ENCODE measurements around the gene CAVIN1. TPM values are rescaled to one million over a fixed set of nuclear protein-coding genes. Genes with fewer than 3 reads are reported as not detected.
"Not testable (repeated sequence)": the region's sequence is repeated elsewhere in the genome, so short reads cannot be mapped to it uniquely, and the experiment has no call there.

The CAVIN1 gene
- total and polyA plus RNA-seq, 8 donors: 11.5 to 42.6 (median 24.2) TPM

DNA sequence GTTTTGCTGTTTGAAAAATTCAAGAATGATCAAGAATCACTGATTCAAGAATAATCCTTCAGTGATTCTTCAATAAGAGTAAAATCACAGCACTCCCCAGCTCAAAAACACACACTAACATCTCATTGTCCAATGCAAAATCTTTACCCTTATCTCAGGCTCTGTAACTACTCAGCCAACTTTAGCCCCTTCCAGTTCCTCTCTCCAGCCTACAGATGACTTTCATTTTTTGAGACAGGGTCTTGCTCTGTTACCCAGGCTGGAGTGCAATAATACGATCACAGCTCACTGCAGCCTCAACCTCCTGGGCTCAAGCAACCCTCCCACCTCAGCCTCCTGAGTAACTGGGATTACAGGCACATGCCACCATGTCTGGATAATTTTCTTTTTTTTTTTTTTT, 59.8 kb downstream of the CAVIN1 start:
- DNase-seq: no peak
- H3K9me3 ChIP-seq: no peaks in the 10 kb centered on the region
- WGBS, 2 donors: 93 to 100% methylated on average over 1 of the region's 1 CpG
- TF ChIP-seq, protein P1, sequence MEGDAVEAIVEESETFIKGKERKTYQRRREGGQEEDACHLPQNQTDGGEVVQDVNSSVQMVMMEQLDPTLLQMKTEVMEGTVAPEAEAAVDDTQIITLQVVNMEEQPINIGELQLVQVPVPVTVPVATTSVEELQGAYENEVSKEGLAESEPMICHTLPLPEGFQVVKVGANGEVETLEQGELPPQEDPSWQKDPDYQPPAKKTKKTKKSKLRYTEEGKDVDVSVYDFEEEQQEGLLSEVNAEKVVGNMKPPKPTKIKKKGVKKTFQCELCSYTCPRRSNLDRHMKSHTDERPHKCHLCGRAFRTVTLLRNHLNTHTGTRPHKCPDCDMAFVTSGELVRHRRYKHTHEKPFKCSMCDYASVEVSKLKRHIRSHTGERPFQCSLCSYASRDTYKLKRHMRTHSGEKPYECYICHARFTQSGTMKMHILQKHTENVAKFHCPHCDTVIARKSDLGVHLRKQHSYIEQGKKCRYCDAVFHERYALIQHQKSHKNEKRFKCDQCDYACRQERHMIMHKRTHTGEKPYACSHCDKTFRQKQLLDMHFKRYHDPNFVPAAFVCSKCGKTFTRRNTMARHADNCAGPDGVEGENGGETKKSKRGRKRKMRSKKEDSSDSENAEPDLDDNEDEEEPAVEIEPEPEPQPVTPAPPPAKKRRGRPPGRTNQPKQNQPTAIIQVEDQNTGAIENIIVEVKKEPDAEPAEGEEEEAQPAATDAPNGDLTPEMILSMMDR (IDR thresholded peaks at IDR 0.05): no peak
- no peak overlapping the region for H3K4me3 ChIP-seq
- H3K36me3 ChIP-seq: no peaks in the 10 kb centered on the region
- intact Hi-C loops (cut with DNase I): no loop called here
- H3K4me1 ChIP-seq: peaks cover 0 to 31% (median 0%) of the 10 kb centered on the region in 3 donors
- H3K27ac ChIP-seq: no peak overlapping the region
- no peak for ATAC-seq
- H3K27me3 ChIP-seq: no peaks in the 10 kb centered on the region
- no peak for FAIRE-seq

DNA sequence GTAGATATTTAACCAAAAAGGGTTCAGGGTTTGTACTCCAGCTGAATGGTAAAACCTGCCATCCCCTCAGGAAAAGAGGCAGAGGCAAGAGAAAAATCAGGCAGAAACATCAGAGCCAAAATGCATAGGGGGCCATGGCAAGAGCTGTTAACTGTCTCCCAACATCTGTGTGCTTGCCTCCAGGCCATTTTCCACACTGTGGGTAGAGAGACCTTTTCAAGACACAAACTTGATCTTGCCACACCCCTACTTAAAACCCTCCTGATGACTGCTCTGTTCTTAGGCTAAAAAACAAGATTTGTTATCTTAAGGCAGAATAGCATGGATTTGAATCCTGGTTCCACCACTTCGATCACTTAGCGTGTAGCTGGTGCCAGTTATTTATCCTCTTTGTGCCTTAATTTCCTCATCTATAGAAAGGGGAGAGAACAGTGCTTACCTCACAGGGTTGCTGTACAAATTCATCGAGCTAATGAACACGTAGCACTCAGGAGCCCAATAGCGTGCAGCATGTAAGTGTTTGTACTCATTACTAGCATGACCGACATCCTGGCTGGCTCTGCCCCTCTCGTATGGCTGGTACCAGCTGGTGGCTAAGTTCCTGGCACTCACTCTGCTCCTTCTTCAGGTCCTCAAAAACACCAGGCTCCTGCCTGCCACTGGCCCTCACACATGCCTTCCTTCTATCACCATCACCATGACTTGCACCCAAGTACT, 60.7 kb downstream of the CAVIN1 start:
- ATAC-seq: peak in 3 of 4 donors; percentile 12 to 39 (median 20)
- WGBS, 2 donors: 82 to 83% methylated on average over 7 of the region's 7 CpGs

DNA sequence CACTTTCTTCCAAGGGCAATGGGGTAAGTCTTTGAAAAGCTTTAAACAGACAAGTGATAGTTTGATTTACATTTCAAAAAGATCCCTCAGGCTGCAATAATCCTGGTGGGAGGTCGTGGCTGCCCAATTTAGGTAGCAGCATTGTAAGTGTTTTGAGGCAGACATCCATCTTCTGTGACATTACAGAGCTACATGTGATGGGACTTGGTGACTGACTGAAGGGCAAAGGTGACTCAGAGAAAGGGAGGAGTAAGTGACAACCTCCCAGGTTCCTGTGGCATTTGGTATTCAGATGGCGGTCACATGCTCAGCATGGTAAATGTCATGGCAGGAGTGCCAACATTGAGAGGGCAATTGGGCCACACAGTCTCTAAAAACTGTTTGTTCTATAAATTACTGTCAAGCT, 61.3 kb downstream of the CAVIN1 start:
- FAIRE-seq (no peak), ATAC-seq (peak; percentile 43 to 66 (median 50))
- H3K27ac ChIP-seq: no peak overlapping the region

More for the DNA sequence above, 60.7 kb downstream of the CAVIN1 start:
- Histone ChIP-seq H3K36me3 (no peaks in the 10 kb centered on the region), H3K27me3 (no peaks in the 10 kb centered on the region), H3K4me1 (peaks cover 0 to 23% (median 0%) of the 10 kb centered on the region in 3 donors), H3K27ac (no peak overlapping the region), H3K4me3 (no peak overlapping the region), H3K9me3 (no peaks in the 10 kb centered on the region)
- DNase-seq (peak in 1 of 6 donors; percentile 39), FAIRE-seq (no peak)
- intact Hi-C loops (cut with DNase I): no loop called here
- TF ChIP-seq, protein P1 (IDR thresholded peaks at IDR 0.05): no peak

DNA sequence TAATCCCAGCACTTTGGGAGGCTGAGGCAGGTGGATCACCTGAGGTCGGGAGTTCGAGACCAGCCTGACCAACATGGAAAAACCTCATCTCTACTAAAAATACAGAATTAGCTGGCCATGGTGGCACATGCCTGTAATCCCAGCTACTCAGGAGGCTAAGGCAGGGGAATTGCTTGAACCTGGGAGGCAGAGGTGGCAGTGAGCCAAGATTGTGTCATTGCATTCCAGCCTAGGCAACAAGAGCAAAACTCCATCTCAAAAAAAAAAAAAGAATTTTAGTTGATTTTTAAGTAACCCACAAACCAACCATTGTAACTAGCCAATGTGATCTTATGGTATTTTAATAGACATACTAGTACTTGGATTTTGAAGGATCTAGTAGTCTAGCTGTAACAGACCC, 62.7 kb downstream of the CAVIN1 start:
- ATAC-seq; FAIRE-seq; H3K9me3 ChIP-seq; H3K36me3 ChIP-seq; H3K27me3 ChIP-seq; intact Hi-C loops (cut with DNase I); H3K27ac ChIP-seq; H3K4me3 ChIP-seq: not testable (repeated sequence)
- DNase-seq: peak in 3 of 6 donors; percentile 47 to 49 (median 48)
- 94 to 100% methylated on average over 2 of the region's 2 CpGs for WGBS, 2 donors
- H3K4me1 ChIP-seq: peaks cover 0 to 17% (median 0%) of the 10 kb centered on the region in 3 donors

More for the DNA sequence above, 61.3 kb downstream of the CAVIN1 start:
- 44 to 61% methylated on average over 2 of the region's 2 CpGs for WGBS, 2 donors
- TF ChIP-seq, protein P1 (IDR thresholded peaks at IDR 0.05): no peak
- DNase-seq: no peak
- H3K27me3 ChIP-seq: no peaks in the 10 kb centered on the region
- H3K36me3 ChIP-seq: no peaks in the 10 kb centered on the region
- peaks cover 0 to 19% (median 0%) of the 10 kb centered on the region in 3 donors for H3K4me1 ChIP-seq
- intact Hi-C loops (cut with DNase I): no loop called here
- H3K4me3 ChIP-seq: no peak overlapping the region
- no peaks in the 10 kb centered on the region for H3K9me3 ChIP-seq

DNA sequence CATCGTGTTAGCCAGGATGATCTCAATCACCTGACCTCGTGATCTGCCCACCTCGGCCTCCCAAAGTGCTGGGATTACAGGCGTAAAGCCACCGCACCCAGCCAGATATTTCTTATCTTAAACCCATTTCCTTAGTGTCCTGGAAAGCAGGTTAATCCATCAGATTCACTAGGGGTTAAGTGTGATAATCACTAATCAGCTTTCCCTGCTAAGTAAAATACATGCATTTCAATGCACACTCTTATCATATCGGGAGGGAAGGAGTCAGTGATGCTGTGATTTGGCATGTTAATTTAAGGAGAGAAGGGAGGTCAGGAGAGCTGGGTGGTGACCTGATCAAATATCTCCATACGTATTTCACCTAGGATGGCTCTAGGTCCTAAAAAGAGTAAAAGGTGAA, 63.9 kb downstream of the CAVIN1 start:
- DNase-seq (no peak), ATAC-seq (no peak), FAIRE-seq (no peak)
- intact Hi-C loops (cut with DNase I): no loop called here
- H3K36me3 ChIP-seq: no peaks in the 10 kb centered on the region
- 86 to 87% methylated on average over 7 of the region's 7 CpGs for WGBS, 2 donors
- no peaks in the 10 kb centered on the region for H3K27me3 ChIP-seq
- no peak overlapping the region for H3K27ac ChIP-seq
- H3K9me3 ChIP-seq: no peaks in the 10 kb centered on the region
- no peak overlapping the region for H3K4me3 ChIP-seq
- TF ChIP-seq, protein P1 (IDR thresholded peaks at IDR 0.05): no peak
- H3K4me1 ChIP-seq: peaks cover 0 to 17% (median 4%) of the 10 kb centered on the region in 3 donors
